ENCODE results near the gene SLC49A3.

GRCh38 chr4:704971-705277 lies 16.0 kb upstream of the SLC49A3 start:
- TF ChIP-seq, protein P1, sequence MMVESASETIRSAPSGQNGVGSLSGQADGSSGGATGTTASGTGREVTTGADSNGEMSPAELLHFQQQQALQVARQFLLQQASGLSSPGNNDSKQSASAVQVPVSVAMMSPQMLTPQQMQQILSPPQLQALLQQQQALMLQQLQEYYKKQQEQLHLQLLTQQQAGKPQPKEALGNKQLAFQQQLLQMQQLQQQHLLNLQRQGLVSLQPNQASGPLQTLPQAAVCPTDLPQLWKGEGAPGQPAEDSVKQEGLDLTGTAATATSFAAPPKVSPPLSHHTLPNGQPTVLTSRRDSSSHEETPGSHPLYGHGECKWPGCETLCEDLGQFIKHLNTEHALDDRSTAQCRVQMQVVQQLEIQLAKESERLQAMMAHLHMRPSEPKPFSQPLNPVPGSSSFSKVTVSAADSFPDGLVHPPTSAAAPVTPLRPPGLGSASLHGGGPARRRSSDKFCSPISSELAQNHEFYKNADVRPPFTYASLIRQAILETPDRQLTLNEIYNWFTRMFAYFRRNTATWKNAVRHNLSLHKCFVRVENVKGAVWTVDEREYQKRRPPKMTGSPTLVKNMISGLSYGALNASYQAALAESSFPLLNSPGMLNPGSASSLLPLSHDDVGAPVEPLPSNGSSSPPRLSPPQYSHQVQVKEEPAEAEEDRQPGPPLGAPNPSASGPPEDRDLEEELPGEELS (CRISPR knock-in tag; IDR thresholded peaks at IDR 0.05): no peak
- TF ChIP-seq TCF12 (IDR thresholded peaks at IDR 0.05) (no peak), TCF12 (CRISPR knock-in tag; IDR thresholded peaks at IDR 0.05) (no peak), PREB (CRISPR knock-in tag; IDR thresholded peaks at IDR 0.05) (no peak), MYNN (CRISPR knock-in tag; IDR thresholded peaks at IDR 0.05; ENCODE audit: low read depth) (no peak)
